Gastrocnemius medialis (tissue), 4 donors: ENCODE data around the gene CALD1. TPM values are rescaled to one million over a fixed set of nuclear protein-coding genes. Genes with fewer than 3 reads are reported as not detected.

ENCODE experiments used
- ATAC-seq, 2 donors: fragments of 150-250 bp; one replicate each; pipeline ENCODE4 v1.9.1; 2016
- DNase-seq, 2 donors: peaks; one replicate each; pipeline ENCODE4 v3.0.0-alpha.2; 2019
- H3K27ac ChIP-seq, 4 donors: fragments of 200-600 bp; sonication (generic); 1 replicate in 1 of 4; 2 replicates in 3 of 4; pipeline ENCODE4 v1.5.1; 2016 to 2018; ENCODE audit warnings: mild to moderate bottlenecking in 2 of 4, moderate library complexity in 1 of 4
- H3K27me3 ChIP-seq, 3 donors: fragments of 200-600 bp; sonication (generic) in 2 of 3; 1 replicate in 1 of 3; 2 replicates in 2 of 3; pipeline versions ENCODE4 v1.5.1 to v1.6.0; 2016 to 2019; ENCODE audit warnings: mild to moderate bottlenecking in 1 of 3, moderate library complexity in 1 of 3
- H3K36me3 ChIP-seq, 2 donors: fragments of 200-600 bp; sonication (generic) in 1 of 2; one replicate each; pipeline ENCODE4 v1.5.1; 2017 to 2018
- H3K4me1 ChIP-seq, 2 donors: fragments of 200-600 bp; sonication (generic) in 1 of 2; one replicate each; pipeline ENCODE4 v1.5.1; 2016 to 2017; ENCODE audit warnings: mild to moderate bottlenecking in 2 of 2
- H3K4me3 ChIP-seq, 4 donors: fragments of 200-600 bp; sonication (generic) in 3 of 4; 1 replicate in 1 of 4; 2 replicates in 3 of 4; pipeline ENCODE4 v1.5.1; 2016 to 2019; ENCODE audit warnings: mild to moderate bottlenecking in 2 of 4
- H3K9me3 ChIP-seq, 3 donors: fragments of 200-600 bp; sonication (generic) in 2 of 3; 1 replicate in 1 of 3; 2 replicates in 2 of 3; pipeline ENCODE4 v1.5.1; 2016 to 2019
- CTCF ChIP-seq, 5 experiments: fragments of 450-650 bp in 3 of 5; fragments of 200-600 bp in 2 of 5; sonication (generic) in 2 of 5; IDR thresholded peaks in 4 of 5; conservative IDR thresholded peaks in 1 of 5; 1 replicate in 4 of 5; 2 replicates in 1 of 5; pipeline ENCODE4 v1.5.1; 2016 to 2019; ENCODE audit warnings: antibody characterized with exemption in 5 of 5, mild to moderate bottlenecking in 3 of 5, moderate library complexity in 3 of 5
- POLR2A ChIP-seq, 2 donors: fragments of 450-650 bp; IDR thresholded peaks; one replicate each; pipeline ENCODE4 v1.6.1; 2017; ENCODE audit warnings: antibody characterized with exemption in 2 of 2, mild to moderate bottlenecking in 2 of 2, moderate library complexity in 2 of 2
- in situ Hi-C, 4 donors: fragments of 200-750 bp; cut with MboI; loops; one replicate each; pipeline versions ENCODE4 v1.15.0 to v1.8.0; 2017; ENCODE audit warnings: low sequenced_read_pairs in 4 of 4
- intact Hi-C: fragments of 100-400 bp; cut with DNase I; formaldehyde crosslinking; loops from one replicate; pipeline ENCODE4 v1.15.1; 2023; ENCODE audit warnings: low total_unique reads
- total RNA-seq, 4 donors: library from RNA; depleted of rRNA; stranded (reverse); fragments of >200 nt; gene quantifications; one replicate each; pipeline versions ENCODE4 v1.1.0 to v1.2.3, GENCODE V29; 2016

Gene CALD1
- total RNA-seq, 4 donors from 2014 or later, result 25.9 to 43.2 (median 32.3) TPM

DNA sequence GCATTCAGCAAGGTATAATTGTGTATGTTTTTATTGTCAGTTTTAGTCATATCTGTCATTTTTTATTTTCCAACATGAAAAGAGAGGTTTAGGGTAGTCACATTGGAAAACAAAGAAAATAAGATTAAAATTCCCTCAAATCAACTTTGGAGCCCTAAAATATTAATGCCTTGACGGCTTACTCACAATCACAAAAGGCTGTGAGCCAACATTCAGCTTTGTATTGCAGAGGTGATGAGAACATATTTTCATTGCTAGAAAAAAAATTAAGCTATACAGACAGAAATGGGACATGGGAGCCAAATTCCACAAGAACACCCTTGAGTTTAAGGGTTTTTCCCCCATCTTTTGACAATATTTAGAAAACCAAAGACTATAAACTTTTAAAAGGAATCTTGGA, 30.2 kb downstream of the CALD1 start:
- Histone ChIP-seq H3K27me3 (no peaks in the 10 kb centered on the region), H3K4me3 (no peak overlapping the region), H3K4me1 (no peaks in the 10 kb centered on the region), H3K9me3 (no peaks in the 10 kb centered on the region), H3K36me3 (no peaks in the 10 kb centered on the region), H3K27ac (peak overlapping the region in 1 of 4 donors; percentile 48)
- in situ Hi-C loops (no loop called here), intact Hi-C loops (no loop called here)
- DNase-seq, result no peak
- TF ChIP-seq POLR2A (IDR thresholded peaks at IDR 0.05), result no peak
- no peak for TF ChIP-seq CTCF (IDR thresholded peaks at IDR 0.05 in 4 of 5, conservative IDR thresholded peaks at IDR 0.05 in 1 of 5)
- no peak for ATAC-seq

- no peak for TF ChIP-seq POLR2A (IDR thresholded peaks at IDR 0.05)
- TF ChIP-seq CTCF (IDR thresholded peaks at IDR 0.05 in 4 of 5, conservative IDR thresholded peaks at IDR 0.05 in 1 of 5), result no peak
- H3K4me3 ChIP-seq, result no peak overlapping the region
- H3K27me3 ChIP-seq, result no peaks in the 10 kb centered on the region
- DNase-seq (no peak), ATAC-seq (no peak)
- no peaks in the 10 kb centered on the region for H3K4me1 ChIP-seq
- peak overlapping the region in 3 of 4 donors; percentile 19 to 54 (median 52) for H3K27ac ChIP-seq
- H3K36me3 ChIP-seq, result no peaks in the 10 kb centered on the region
- intact Hi-C loops (no loop called here), in situ Hi-C loops (no loop called here)
- H3K9me3 ChIP-seq, result no peaks in the 10 kb centered on the region
These were observed 32.3 kb downstream of the CALD1 start for GRCh38 chr7:134811765-134812164.

DNA sequence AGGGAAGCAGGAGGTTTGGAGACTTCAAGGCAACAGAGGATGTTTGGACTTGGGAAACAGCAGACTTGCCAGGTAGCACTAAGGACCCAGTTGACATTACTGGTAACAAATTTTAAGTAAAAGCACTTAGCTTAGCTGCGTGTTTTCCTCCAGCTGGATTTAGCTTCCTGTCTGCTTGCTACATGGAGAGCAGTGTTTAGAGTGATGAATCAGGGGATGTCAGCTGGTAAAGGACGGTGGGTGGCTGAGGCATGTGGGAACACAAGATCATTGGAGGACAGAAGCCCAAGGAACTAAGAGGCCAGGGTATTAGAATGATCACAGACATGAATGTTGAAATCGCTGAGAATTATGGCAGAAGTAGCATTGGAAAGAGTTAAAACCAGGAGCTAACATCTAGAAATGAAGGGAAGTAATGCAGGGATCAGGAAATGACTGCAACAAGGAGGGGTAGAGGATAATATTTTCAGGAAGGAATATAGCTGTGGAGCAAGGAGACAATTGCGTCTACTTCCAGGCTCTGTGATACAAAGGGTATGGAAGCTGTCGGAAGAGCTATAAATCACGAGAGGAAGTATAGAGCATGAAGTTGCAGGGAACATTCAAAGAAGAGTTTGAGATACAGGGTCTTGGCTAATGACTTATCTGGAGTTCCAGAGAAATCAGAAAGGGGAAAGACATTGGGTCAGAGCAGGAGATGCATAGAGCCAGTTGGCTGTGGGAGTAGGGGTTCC, 34.4 kb downstream of the CALD1 start:
- ATAC-seq (no peak), DNase-seq (no peak)
- no peak overlapping the region for H3K4me3 ChIP-seq
- in situ Hi-C loops (no loop called here), intact Hi-C loops (no loop called here)
- no peaks in the 10 kb centered on the region for H3K27me3 ChIP-seq
- H3K9me3 ChIP-seq, result no peaks in the 10 kb centered on the region
- H3K27ac ChIP-seq, result peak overlapping the region in 1 of 4 donors; percentile 34
- no peaks in the 10 kb centered on the region for H3K4me1 ChIP-seq
- TF ChIP-seq CTCF (IDR thresholded peaks at IDR 0.05 in 4 of 5, conservative IDR thresholded peaks at IDR 0.05 in 1 of 5), result no peak
- no peak for TF ChIP-seq POLR2A (IDR thresholded peaks at IDR 0.05)
- no peaks in the 10 kb centered on the region for H3K36me3 ChIP-seq

DNA sequence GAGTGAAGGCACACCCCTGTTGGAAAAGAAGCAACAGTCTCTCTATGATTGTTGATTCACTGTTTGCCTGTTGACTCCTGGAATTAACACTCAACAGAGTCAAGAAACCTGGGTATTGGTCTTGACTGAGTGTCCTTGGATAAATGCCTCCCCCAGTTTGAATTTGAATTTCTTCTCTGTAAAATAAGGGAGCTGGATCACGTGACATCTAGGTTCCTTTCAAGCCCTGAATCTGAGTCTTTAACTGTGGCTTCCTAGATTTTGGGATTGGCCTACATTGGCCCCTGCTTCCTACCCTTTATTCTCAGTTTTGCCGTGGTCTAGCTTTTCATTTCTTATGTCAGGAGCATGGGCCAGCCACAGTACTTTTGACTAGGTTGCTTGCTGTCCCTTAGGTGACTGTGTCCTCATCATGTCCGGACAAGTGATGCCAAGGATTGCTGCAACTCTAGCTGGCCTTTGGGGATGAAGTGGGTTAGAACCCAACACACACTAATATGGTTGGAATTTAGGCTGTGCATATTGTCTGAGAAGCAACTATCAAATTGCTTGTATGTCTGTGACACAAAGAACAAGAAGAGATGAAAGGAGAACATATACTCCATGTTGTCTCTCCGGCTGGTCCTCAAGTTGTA, 35.4 kb downstream of the CALD1 start:
- peak in 1 of 2 donors; percentile 31 for ATAC-seq

More for the DNA sequence above, 35.4 kb downstream of the CALD1 start:
- Histone ChIP-seq H3K4me1 (no peaks in the 10 kb centered on the region), H3K27me3 (no peaks in the 10 kb centered on the region), H3K36me3 (no peaks in the 10 kb centered on the region), H3K27ac (peak overlapping the region in 2 of 4 donors; percentile 1 to 34), H3K9me3 (no peaks in the 10 kb centered on the region), H3K4me3 (no peak overlapping the region)
- peak in 1 of 2 donors; percentile 44 for DNase-seq
- intact Hi-C loops (no loop called here), in situ Hi-C loops (no loop called here)
- TF ChIP-seq CTCF (IDR thresholded peaks at IDR 0.05 in 4 of 5, conservative IDR thresholded peaks at IDR 0.05 in 1 of 5) (no peak), POLR2A (IDR thresholded peaks at IDR 0.05) (no peak)
